Progenitor cell of endocrine pancreas (in vitro differentiated cells): Measurements from ENCODE around the gene PRKCH. TPM values are rescaled to one million over a fixed set of nuclear protein-coding genes. Genes with fewer than 3 reads are reported as not detected.

Experiments used
- DNase-seq: peaks from one replicate; pipeline ENCODE4 v3.0.0; 2021; ENCODE audit warnings: low spot score; ENCODE audit not compliant: unreplicated experiment
- H3K27ac Mint-ChIP-seq: 2 replicates; pipeline ENCODE4 v1.8.0; 2021; ENCODE audit warnings: mild to moderate bottlenecking, moderate library complexity, mixed read lengths
- H3K27me3 Mint-ChIP-seq: 2 replicates; pipeline ENCODE4 v1.8.0; 2021; ENCODE audit warnings: mixed read lengths
- H3K36me3 Mint-ChIP-seq: 2 replicates; pipeline ENCODE4 v1.8.0; 2022; ENCODE audit warnings: mixed read lengths; ENCODE audit not compliant: insufficient read depth
- H3K4me1 Mint-ChIP-seq: 2 replicates; pipeline ENCODE4 v1.8.0; 2021; ENCODE audit warnings: low read depth, mixed read lengths
- H3K4me3 Mint-ChIP-seq: 2 replicates; pipeline ENCODE4 v1.8.0; 2021; ENCODE audit warnings: low read depth, mild to moderate bottlenecking, moderate library complexity, mixed read lengths
- H3K9me3 Mint-ChIP-seq: 2 replicates; pipeline ENCODE4 v1.8.0; 2021; ENCODE audit warnings: low read depth, mixed read lengths
- total RNA-seq: library from RNA; stranded (reverse); gene quantifications from 2 replicates; pipeline ENCODE4 v1.2.1, GENCODE V29; 2021
- TF ChIP-seq, protein P1 (sequence below): fragments of 200-600 bp; sonication (generic); IDR thresholded peaks from one replicate; pipeline ENCODE4 v1.5.0; 2021; ENCODE audit warnings: antibody characterized with exemption, mild to moderate bottlenecking; ENCODE audit not compliant: unreplicated experiment

Gene PRKCH
- total RNA-seq, 1 donor from 2014 or later, result 4.5 TPM

DNA sequence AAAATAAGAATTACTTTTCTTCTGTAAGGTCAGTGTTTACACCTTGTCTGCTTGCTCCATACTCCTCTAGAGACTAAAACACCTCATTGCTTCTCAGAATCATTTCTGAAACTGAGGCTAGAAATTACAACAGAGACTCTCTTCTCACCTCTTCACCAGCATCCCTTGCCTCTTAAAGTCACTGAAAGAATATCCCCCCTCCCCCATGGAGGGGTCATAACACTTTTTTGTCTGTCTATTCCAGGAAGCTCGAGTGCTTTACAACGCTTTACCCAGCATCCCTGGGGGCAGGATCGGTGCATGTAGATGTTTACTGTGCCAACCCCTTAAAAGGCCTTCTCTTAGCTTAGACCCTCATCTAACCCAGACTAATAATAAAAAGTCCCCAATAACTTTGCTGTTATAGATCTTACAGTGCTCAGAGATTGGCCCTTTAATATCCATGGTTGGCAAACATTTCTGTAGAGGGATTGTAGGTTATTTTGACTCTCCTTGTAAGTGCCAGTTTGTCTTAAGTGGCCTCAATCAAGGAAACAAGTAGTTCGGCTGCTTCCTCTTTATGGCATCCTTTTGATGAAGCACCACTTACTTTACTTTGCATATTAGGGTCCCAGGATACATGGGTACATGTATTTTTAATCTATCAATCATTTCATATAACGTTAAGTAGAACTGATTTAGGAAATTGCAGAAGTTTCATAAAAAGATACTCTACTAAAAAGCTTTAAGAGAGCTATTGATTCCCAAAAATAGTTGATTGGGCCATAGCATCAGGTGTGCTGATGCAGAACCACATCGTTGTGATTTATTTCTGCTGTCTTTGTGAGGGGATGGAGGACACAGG, 29.3 kb downstream of the PRKCH start:
- Mint-ChIP-seq H3K27me3 (no peaks in the 10 kb centered on the region), H3K4me3 (no peak overlapping the region), H3K4me1 (peaks cover 3% of the 10 kb centered on the region), H3K27ac (no peak overlapping the region), H3K36me3 (no peaks in the 10 kb centered on the region), H3K9me3 (no peaks in the 10 kb centered on the region)
- TF ChIP-seq, protein P1, sequence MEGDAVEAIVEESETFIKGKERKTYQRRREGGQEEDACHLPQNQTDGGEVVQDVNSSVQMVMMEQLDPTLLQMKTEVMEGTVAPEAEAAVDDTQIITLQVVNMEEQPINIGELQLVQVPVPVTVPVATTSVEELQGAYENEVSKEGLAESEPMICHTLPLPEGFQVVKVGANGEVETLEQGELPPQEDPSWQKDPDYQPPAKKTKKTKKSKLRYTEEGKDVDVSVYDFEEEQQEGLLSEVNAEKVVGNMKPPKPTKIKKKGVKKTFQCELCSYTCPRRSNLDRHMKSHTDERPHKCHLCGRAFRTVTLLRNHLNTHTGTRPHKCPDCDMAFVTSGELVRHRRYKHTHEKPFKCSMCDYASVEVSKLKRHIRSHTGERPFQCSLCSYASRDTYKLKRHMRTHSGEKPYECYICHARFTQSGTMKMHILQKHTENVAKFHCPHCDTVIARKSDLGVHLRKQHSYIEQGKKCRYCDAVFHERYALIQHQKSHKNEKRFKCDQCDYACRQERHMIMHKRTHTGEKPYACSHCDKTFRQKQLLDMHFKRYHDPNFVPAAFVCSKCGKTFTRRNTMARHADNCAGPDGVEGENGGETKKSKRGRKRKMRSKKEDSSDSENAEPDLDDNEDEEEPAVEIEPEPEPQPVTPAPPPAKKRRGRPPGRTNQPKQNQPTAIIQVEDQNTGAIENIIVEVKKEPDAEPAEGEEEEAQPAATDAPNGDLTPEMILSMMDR, result no peak
- DNase-seq, result no peak

DNA sequence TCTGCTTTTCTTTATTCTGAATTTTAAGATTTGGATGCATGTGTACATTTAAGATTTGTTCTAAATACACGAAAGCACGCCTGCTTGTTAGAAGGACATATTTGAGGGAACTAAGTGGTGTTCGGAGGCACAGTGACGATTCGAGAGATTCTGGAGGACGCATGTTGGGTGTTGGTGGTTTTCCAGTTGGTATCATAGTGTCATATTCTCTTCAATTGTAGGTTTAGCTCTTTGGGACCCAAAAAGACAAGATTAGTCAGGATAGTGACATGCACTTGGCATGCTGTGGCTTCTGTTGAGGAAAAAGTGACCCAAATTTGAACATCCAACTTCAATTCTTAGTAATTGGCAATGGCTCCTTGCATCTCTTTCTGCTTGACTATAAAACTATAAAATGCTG, 30.1 kb downstream of the PRKCH start:
- no peaks in the 10 kb centered on the region for H3K27me3 Mint-ChIP-seq
- H3K9me3 Mint-ChIP-seq, result no peaks in the 10 kb centered on the region
- no peak for DNase-seq
- H3K36me3 Mint-ChIP-seq, result no peaks in the 10 kb centered on the region
- peaks cover 7% of the 10 kb centered on the region for H3K4me1 Mint-ChIP-seq
- H3K27ac Mint-ChIP-seq, result no peak overlapping the region
- no peak overlapping the region for H3K4me3 Mint-ChIP-seq
- TF ChIP-seq, protein P1, result no peak

DNA sequence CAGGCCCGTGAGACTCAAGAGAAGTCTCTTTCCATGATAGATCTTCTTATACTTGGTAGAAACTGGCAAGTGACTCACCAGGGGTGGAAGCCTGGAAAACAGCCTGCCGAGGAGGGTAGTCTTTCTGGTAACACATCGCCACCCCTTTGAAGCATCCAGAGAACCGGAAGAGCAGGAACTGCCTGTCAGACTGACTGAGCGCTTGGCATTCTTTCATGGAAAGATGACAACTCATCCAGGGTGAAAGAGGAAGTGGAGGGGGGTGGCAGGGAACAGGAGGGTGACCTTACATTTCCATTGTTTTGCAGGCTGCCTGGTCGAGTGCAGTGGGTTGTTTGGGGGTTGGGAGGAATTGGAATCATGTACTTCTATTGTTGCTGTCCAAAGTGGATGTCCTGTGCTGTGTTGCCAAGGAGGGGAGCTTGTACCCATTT, 34.5 kb downstream of the PRKCH start:
- no peaks in the 10 kb centered on the region for H3K9me3 Mint-ChIP-seq
- no peaks in the 10 kb centered on the region for H3K36me3 Mint-ChIP-seq
- DNase-seq, result no peak
- TF ChIP-seq, protein P1, result no peak
- H3K27me3 Mint-ChIP-seq, result peaks cover 2% of the 10 kb centered on the region
- H3K4me3 Mint-ChIP-seq, result no peak overlapping the region
- peaks cover 4% of the 10 kb centered on the region for H3K4me1 Mint-ChIP-seq
- H3K27ac Mint-ChIP-seq, result no peak overlapping the region

DNA sequence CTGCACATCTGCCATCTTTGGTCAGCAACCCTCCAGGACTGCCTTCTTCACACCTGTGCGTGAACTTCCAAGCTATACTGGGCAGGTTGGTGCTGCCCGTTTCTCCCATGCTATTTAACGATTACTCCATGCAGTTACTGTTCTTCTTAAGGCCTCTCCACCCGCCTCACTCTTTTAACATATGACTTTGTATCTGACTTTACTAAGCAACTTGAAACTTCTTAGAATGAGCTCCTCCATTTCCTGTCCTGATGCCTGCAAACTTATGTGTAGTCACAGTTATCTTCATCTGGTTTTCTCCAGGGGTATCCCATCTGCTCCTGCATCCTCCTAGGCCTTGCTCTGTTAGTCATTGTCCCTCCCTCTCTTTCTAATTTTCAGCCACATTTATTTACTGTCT, 35.7 kb downstream of the PRKCH start:
- Mint-ChIP-seq H3K4me3 (no peak overlapping the region), H3K9me3 (no peaks in the 10 kb centered on the region), H3K36me3 (no peaks in the 10 kb centered on the region), H3K27me3 (peaks cover 2% of the 10 kb centered on the region), H3K4me1 (peaks cover 5% of the 10 kb centered on the region), H3K27ac (no peak overlapping the region)
- DNase-seq, result no peak
- TF ChIP-seq, protein P1, result no peak

DNA sequence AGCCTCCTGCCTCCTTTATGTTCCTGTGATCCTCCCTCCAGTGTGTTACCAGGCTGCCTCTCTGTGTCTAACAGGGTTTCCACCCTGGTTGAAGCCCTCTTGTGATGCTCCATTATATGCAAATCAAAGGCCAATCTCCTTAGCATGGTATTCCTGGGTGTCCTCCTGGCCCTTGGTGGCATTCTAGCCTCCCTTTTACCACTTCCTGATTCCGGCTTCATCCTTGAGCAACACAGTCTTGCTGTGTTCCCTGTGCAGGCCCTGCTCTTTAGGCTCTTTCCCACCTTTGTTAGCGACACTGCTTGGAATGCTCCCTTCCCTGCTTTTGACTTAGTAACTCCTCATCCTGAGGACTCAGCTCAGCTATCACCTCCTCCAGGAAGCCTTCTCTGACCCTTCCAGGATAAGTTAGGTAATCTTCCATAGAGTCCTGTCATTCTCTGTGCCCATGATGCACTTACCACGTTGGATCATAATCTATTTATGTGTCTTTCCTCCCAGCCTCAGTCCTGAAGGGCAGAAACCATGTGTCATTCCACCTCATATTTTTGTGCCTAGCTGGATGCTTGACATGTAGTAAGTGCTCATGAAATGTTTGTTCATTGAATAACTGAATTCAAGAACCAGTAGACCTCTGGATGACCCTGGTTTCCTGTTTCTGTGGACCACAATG, 37.3 kb downstream of the PRKCH start:
- H3K9me3 Mint-ChIP-seq, result no peaks in the 10 kb centered on the region
- TF ChIP-seq, protein P1, result no peak
- DNase-seq, result no peak
- H3K4me3 Mint-ChIP-seq, result no peak overlapping the region
- H3K27me3 Mint-ChIP-seq, result peaks cover 2% of the 10 kb centered on the region
- H3K36me3 Mint-ChIP-seq, result no peaks in the 10 kb centered on the region
- peaks cover 5% of the 10 kb centered on the region for H3K4me1 Mint-ChIP-seq
- H3K27ac Mint-ChIP-seq, result no peak overlapping the region
